Hepatocyte (in vitro differentiated cells): ENCODE data around the gene RTN4RL2. TPM values are rescaled to one million over a fixed set of nuclear protein-coding genes. Genes with fewer than 3 reads are reported as not detected.

ENCODE experiments used
- DNase-seq: peaks from one replicate; pipeline ENCODE4 v3.0.0-alpha.2; 2016; ENCODE audit warnings: low spot score
- H2AFZ ChIP-seq: fragments of 200-600 bp; sonication (generic); 2 replicates; pipeline ENCODE4 v1.6.0; 2016; ENCODE audit warnings: antibody characterized with exemption, mild to moderate bottlenecking
- H3K27ac ChIP-seq: fragments of 200-600 bp; sonication (generic); 2 replicates; pipeline ENCODE4 v1.5.1; 2016; ENCODE audit warnings: mild to moderate bottlenecking
- H3K27me3 ChIP-seq: fragments of 200-600 bp; sonication (generic); 2 replicates; pipeline ENCODE4 v1.6.1; 2016
- H3K36me3 ChIP-seq: fragments of 200-600 bp; sonication (generic); replicated peaks from 2 replicates; pipeline ENCODE4 v1.5.1; 2016; ENCODE audit warnings: low read depth; ENCODE audit not compliant: insufficient read depth
- H3K4me1 ChIP-seq: fragments of 200-600 bp; sonication (generic); 2 replicates; pipeline ENCODE4 v1.5.1; 2016; ENCODE audit warnings: mild to moderate bottlenecking, moderate library complexity; ENCODE audit not compliant: insufficient read depth
- H3K4me2 ChIP-seq: fragments of 200-600 bp; sonication (generic); 2 replicates; pipeline ENCODE4 v1.6.0; 2016
- H3K4me3 ChIP-seq: fragments of 200-600 bp; sonication (generic); 2 replicates; pipeline ENCODE4 v1.5.1; 2016; ENCODE audit warnings: mild to moderate bottlenecking
- H3K79me2 ChIP-seq: fragments of 200-600 bp; sonication (generic); 2 replicates; pipeline ENCODE4 v1.6.0; 2017; ENCODE audit warnings: mild to moderate bottlenecking
- H3K9me2 ChIP-seq: fragments of 200-600 bp; sonication (generic); replicated peaks from 2 replicates; pipeline ENCODE4 v1.6.0; 2017; ENCODE audit warnings: mild to moderate bottlenecking; ENCODE audit not compliant: insufficient read depth
- H3K9me3 ChIP-seq: fragments of 200-600 bp; sonication (generic); 2 replicates; pipeline ENCODE4 v1.5.1; 2016; ENCODE audit warnings: low read depth, mild to moderate bottlenecking
- H4K20me1 ChIP-seq: fragments of 200-600 bp; sonication (generic); 2 replicates; pipeline ENCODE4 v1.6.0; 2016; ENCODE audit warnings: mild to moderate bottlenecking; ENCODE audit not compliant: insufficient read depth, poor library complexity, severe bottlenecking
- EZH2 ChIP-seq: fragments of 200-600 bp; sonication (generic); IDR thresholded peaks from 2 replicates; pipeline ENCODE4 v1.6.1; 2016; ENCODE audit warnings: antibody characterized with exemption, mild to moderate bottlenecking, borderline replicate concordance
- EZH2phosphoT487 ChIP-seq: fragments of 200-600 bp; sonication (generic); IDR thresholded peaks from one replicate; pipeline ENCODE4 v1.6.1; 2018; ENCODE audit warnings: antibody characterized with exemption, mild to moderate bottlenecking, low read depth, moderate library complexity; ENCODE audit not compliant: unreplicated experiment, severe bottlenecking
- WGBS: methylation state at CpG from one replicate; pipeline ENCODE4 v1.1.6; 2016; ENCODE audit warnings: low lambda C conversion rate; ENCODE audit errors: missing lambda C conversion rate; 5-methylcytosine and 5-hydroxymethylcytosine counted together
- polyA plus RNA-seq: library from polyadenylated mRNA; unstranded; fragments of >200 nt; fragmentation: Nextera tagmentation; extraction: Ambion mirVana; gene quantifications from 2 replicates; pipeline ENCODE4 v1.2.1, GENCODE V29; 2016
- total RNA-seq: library from RNA; depleted of rRNA; stranded (reverse); fragments of >200 nt; gene quantifications from 2 replicates; pipeline ENCODE4 v1.2.3, GENCODE V29; 2014
- TF ChIP-seq, protein P1 (sequence below): fragments of 200-600 bp; sonication (generic); IDR thresholded peaks from 2 replicates; pipeline ENCODE4 v1.5.1; 2016; ENCODE audit warnings: antibody characterized with exemption, mild to moderate bottlenecking; ENCODE audit not compliant: poor library complexity

RTN4RL2 gene
- total and polyA plus RNA-seq, 2 experiments from 2014 or later, result 2.4 to 10.6 TPM

DNA sequence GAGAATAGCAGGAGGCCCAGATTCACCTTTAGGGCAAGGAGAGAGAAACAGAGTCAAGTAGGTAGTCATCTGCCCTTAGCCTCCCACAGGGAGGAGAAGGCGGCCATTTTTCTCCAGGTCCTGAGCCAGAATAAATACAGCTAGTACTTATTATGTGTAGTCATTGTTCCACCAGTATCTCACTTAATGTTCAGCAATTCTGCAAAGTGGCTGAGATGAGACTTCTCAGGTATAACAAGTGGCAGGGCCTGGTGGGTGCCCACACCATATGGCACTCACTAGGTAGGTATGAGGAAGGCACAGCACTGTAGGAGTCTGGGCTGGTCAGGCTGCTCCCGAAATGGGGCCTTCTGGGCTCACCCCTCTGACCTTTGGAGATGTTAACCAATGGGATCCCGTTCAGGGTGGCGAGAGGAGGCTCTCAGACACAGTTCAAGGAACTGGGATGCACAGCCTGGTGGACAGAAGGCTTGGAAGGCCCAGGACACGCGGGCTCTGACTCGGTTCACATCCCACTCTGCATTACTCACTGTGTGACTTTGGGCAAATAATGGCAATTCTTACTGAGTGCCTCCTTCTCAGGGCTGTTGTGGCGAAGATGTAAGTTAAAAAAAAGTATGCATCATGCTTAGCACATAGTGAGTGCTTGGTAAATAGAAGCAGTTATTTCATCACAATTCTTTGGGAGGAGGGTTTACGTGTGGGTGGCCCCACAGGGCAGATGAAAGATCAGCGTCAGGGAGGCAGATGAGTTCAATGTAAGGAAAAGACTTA, 25.1 kb downstream of the RTN4RL2 start:
- TF ChIP-seq EZH2, result no peak
- TF ChIP-seq, protein P1, sequence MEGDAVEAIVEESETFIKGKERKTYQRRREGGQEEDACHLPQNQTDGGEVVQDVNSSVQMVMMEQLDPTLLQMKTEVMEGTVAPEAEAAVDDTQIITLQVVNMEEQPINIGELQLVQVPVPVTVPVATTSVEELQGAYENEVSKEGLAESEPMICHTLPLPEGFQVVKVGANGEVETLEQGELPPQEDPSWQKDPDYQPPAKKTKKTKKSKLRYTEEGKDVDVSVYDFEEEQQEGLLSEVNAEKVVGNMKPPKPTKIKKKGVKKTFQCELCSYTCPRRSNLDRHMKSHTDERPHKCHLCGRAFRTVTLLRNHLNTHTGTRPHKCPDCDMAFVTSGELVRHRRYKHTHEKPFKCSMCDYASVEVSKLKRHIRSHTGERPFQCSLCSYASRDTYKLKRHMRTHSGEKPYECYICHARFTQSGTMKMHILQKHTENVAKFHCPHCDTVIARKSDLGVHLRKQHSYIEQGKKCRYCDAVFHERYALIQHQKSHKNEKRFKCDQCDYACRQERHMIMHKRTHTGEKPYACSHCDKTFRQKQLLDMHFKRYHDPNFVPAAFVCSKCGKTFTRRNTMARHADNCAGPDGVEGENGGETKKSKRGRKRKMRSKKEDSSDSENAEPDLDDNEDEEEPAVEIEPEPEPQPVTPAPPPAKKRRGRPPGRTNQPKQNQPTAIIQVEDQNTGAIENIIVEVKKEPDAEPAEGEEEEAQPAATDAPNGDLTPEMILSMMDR, result no peak
- Histone ChIP-seq H3K4me2 (no peak overlapping the region), H3K4me3 (no peak overlapping the region), H3K27ac (no peak overlapping the region), H3K9me3 (no peaks in the 10 kb centered on the region), H3K36me3 (no peaks in the 10 kb centered on the region), H3K9me2 (no peaks in the 10 kb centered on the region), H3K27me3 (peaks cover 42% of the 10 kb centered on the region), H2AFZ (no peak overlapping the region), H3K79me2 (no peaks in the 10 kb centered on the region), H4K20me1 (no peaks in the 10 kb centered on the region), H3K4me1 (peaks cover 10% of the 10 kb centered on the region)
- 86% methylated on average over 10 of the region's 10 CpGs for WGBS
- DNase-seq, result no peak

GRCh38 chr11:57487021-57487778, 26.9 kb downstream of the RTN4RL2 start:
- no peaks in the 10 kb centered on the region for H3K9me2 ChIP-seq
- no peak overlapping the region for H3K4me2 ChIP-seq
- TF ChIP-seq EZH2, result no peak
- TF ChIP-seq EZH2phosphoT487, result no peak
- TF ChIP-seq, protein P1, result no peak
- H3K4me3 ChIP-seq, result no peak overlapping the region
- H3K79me2 ChIP-seq, result no peaks in the 10 kb centered on the region
- no peak overlapping the region for H2AFZ ChIP-seq
- 92% methylated on average over 15 of the region's 15 CpGs for WGBS
- no peaks in the 10 kb centered on the region for H4K20me1 ChIP-seq
- H3K9me3 ChIP-seq, result no peaks in the 10 kb centered on the region
- no peak for DNase-seq
- peaks cover 29% of the 10 kb centered on the region for H3K27me3 ChIP-seq
- H3K27ac ChIP-seq, result no peak overlapping the region
- peaks cover 10% of the 10 kb centered on the region for H3K4me1 ChIP-seq
- no peaks in the 10 kb centered on the region for H3K36me3 ChIP-seq

GRCh38 chr11:57487920-57488659, 27.8 kb downstream of the RTN4RL2 start:
- Histone ChIP-seq H3K36me3 (no peaks in the 10 kb centered on the region), H3K9me3 (no peaks in the 10 kb centered on the region), H3K27ac (no peak overlapping the region), H2AFZ (no peak overlapping the region), H3K4me1 (peaks cover 4% of the 10 kb centered on the region), H3K9me2 (no peaks in the 10 kb centered on the region), H3K79me2 (no peaks in the 10 kb centered on the region), H3K4me2 (no peak overlapping the region), H3K4me3 (no peak overlapping the region), H3K27me3 (peaks cover 20% of the 10 kb centered on the region), H4K20me1 (no peaks in the 10 kb centered on the region)
- 84% methylated on average over 6 of the region's 6 CpGs for WGBS
- DNase-seq, result no peak
- no peak for TF ChIP-seq EZH2
- TF ChIP-seq EZH2phosphoT487, result no peak
- TF ChIP-seq, protein P1, result no peak
